AG09319 (cell line): ENCODE data around the gene MGLL.
"Not testable (repeated sequence)": the region's sequence is repeated elsewhere in the genome, so short reads cannot be mapped to it uniquely, and the experiment has no call there.

Experiments
- DNase-seq: peaks from one replicate; pipeline ENCODE4 v3.0.0-alpha.2; 2010; ENCODE audit warnings: low read depth; ENCODE audit errors: extremely low read depth
- TF ChIP-seq, protein P1 (sequence below): IDR thresholded peaks from 2 replicates; pipeline ENCODE4 v1.5.1; 2011; ENCODE audit warnings: low read depth, mild to moderate bottlenecking, inconsistent platforms, low read length, moderate library complexity

MGLL gene

DNA sequence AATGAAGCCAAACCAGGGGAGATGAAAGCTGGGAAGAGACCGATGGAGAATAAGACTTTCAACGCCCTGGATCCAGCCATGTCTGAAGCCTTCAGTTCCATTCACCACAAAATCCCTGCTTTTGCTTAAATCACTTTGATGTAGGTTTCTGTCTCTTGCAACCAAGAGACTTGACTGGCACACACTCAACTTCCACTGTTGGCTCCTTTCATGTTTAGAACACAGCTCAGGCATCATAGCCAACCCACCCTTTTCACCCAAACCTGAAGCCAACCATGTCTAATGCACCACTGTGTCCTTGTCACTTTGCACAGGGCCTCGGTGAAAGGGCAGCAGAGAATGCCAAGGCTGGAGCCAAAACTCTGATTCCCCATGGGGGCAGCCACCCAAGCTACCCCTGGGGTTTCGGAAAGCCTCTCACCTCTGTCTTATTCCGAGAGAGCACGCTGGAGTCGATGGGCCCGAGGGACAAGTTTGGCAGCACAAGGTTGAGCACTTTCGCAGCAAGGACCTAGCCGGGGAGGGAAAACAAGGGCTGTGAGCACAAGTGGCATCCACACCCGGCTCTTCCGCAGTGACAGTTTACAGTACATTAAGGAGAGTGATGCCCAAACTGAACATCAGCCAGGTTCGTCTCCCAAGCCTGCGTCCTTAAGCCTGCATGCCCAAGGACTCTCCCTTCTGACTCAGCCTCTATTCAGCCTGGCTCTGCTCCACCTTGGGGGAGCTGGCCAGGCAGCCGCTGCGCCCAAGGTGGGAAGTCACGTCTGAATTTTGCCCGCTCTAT is 112.0 kb downstream of the MGLL start:
- DNase-seq = no peak

DNA sequence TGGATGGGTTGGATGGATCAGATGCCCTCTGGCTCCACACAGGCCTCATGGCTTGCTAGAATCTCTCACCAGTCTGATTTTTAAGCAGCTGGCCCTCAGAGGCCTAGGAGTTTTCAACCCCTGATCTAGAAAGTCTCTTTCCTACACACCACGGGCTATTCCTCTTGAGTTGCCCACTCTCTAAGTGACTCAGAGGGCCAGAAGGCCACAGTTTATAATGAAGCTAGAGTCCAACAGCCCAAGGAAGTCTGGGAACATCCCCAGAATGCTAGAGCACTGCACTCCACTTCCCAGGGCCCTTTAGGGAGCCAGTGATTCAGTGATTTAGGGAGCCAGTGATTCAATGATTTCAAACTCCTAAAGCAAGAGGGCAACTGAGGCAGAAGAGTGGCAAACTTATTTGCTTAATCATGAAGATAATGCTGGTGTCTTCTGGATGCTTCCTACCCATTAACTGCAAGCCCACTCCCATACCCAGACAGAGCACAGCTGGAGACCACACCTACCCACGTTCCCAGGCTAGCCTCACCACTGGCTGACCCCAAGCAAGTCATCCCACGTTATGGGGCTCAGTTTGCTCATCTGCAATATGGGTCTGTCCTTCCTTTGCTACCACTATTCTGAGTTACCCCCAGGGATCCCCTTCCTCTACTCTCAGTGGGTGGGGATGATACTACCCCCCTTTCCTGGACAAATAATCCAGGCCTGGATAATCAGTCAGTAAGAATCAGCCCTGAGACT is 112.8 kb downstream of the MGLL start:
- DNase-seq = no peak
- TF ChIP-seq, protein P1, sequence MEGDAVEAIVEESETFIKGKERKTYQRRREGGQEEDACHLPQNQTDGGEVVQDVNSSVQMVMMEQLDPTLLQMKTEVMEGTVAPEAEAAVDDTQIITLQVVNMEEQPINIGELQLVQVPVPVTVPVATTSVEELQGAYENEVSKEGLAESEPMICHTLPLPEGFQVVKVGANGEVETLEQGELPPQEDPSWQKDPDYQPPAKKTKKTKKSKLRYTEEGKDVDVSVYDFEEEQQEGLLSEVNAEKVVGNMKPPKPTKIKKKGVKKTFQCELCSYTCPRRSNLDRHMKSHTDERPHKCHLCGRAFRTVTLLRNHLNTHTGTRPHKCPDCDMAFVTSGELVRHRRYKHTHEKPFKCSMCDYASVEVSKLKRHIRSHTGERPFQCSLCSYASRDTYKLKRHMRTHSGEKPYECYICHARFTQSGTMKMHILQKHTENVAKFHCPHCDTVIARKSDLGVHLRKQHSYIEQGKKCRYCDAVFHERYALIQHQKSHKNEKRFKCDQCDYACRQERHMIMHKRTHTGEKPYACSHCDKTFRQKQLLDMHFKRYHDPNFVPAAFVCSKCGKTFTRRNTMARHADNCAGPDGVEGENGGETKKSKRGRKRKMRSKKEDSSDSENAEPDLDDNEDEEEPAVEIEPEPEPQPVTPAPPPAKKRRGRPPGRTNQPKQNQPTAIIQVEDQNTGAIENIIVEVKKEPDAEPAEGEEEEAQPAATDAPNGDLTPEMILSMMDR = no peak

More for the DNA sequence above, 112.0 kb downstream of the MGLL start:
- TF ChIP-seq, protein P1 = no peak

DNA sequence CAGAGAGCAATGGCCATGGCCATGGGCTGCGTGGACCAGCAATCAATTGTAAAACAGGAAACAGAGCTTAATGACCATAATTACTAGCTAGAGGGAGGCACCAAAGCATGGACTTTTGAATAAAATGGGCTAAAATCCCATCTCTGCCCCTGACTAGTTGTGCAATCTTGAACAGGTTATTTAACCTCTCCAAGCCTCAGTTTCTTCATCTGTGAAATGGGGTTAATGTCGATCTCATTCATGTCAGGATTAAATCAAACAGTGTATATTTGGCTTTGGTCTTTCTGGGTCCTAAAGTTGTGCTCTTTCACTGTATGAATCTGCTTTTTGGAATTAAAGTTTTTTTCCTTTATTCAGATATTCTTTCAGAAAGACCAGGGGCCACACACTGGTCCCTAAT is 113.5 kb downstream of the MGLL start:
- TF ChIP-seq, protein P1 = no peak
- DNase-seq = no peak

DNA sequence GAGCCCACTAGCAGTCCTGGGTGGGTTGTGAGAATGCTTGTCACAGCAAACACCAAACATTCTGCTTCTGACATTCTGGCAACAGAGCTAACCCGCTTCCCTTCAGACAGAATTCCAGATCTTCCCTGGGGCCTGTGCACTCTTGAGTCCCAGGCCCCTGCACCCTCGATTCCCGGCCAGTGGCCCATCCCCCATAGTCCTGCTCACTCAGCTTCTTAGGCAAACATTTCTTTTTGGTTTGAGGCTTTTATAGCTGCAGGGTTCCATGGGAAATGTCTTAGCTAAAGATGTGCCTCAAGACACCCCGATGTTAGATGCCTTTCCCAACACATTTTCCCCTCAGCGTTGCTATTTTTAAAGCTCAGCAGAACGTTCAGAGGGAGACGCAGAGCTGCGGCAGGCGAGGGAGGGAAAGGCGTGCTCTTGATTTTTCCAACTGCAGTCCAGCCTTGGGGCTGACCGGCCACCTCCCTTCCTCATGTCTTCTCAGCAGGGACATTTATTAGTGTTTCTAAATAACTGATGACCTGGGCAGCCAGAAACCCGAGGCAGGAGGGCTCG is 114.4 kb downstream of the MGLL start:
- TF ChIP-seq, protein P1 = no peak
- DNase-seq = no peak

DNA sequence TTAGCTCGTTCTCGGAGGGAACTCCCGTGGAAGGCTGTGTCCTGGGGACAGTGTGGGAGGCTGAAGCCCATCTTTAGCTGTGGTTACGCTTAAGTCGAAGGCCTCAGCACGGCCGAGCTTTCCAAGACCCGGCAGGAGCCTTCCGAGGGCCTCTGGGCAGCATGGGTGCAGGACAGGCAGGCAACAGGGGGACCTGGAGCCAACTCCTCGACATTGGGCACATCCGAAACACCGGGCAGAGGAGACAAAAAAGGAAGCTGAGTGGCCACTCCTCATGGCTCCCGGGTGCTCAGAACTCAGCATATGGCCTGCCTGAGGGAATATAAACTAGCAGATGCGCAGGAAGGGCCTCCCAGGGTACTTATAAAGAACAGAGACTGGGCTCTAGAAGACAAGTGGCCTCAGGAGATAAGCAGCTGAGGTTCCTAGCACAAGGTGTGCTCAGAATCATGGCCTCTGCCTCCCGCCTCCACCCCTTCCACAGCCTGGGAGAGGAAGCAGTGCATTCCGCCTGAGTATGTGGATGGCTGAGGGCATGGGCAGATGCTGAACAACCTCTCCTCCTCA is 115.4 kb downstream of the MGLL start:
- TF ChIP-seq, protein P1 = no peak
- no peak for DNase-seq

DNA sequence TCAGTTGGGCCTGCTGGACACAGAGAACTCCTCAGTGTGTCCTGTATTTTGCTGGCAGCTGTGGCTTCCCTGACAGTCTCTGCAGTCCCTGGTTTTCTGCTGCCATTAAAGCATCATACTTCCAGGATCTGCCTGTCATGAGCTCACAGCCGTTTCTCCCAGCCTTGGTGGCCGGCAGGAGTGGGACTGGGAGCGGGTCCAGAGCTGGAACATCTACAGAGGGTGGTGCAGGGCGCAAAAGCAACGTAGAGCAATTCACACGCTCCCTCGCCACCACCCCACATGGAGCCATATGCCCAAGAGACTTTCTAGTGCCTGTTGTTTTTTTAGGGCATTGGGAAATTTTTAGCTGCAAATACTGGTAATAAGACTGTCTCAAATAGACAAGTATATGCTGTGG is 116.0 kb downstream of the MGLL start:
- DNase-seq = no peak
- TF ChIP-seq, protein P1 = no peak

DNA sequence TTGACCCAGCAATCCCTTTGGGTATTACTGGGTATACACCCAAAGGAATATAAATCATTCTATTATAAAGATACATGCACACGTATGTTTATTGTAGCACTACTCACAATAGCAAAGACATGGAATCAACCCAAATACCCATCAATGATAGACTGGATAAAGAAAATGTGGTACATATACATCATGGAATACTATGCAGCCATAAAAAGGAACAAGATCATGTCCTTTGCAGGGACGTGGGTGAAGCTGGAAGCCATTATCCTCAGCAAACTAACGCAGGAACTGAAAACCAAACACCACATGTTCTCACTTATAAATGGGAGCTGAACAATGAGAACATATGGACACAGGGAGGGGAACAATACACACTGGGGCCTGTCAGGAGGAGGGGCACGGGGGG is 117.5 kb downstream of the MGLL start:
- DNase-seq = not testable (repeated sequence)
